Upper lobe of left lung (tissue), 6 donors: Measurements from ENCODE around the gene ZNF408. TPM values are rescaled to one million over a fixed set of nuclear protein-coding genes. Genes with fewer than 3 reads are reported as not detected.

Experiments
- ATAC-seq, 2 donors: fragments of 200-7000 bp; cut with Tn5 transposase; one replicate each; pipeline ENCODE4 v1.9.1; 2022; ENCODE audit warnings: mild to moderate bottlenecking in 2 of 2, moderate library complexity in 2 of 2; ENCODE audit not compliant: low FRiP score in 2 of 2
- DNase-seq, 2 donors: peaks; one replicate each; pipeline ENCODE4 v3.0.0-alpha.2; 2019 to 2020
- H3K27ac ChIP-seq, 4 donors: fragments of 200-600 bp; sonication (generic); one replicate each; pipeline ENCODE4 v1.5.1; 2016 to 2019
- H3K27me3 ChIP-seq, 4 donors: fragments of 200-600 bp; sonication (generic); one replicate each; pipeline ENCODE4 v1.5.1; 2017 to 2019
- H3K36me3 ChIP-seq, 4 donors: fragments of 200-600 bp; sonication (generic); one replicate each; pipeline ENCODE4 v1.5.1; 2016 to 2019
- H3K4me1 ChIP-seq, 4 donors: fragments of 200-600 bp; sonication (generic); one replicate each; pipeline ENCODE4 v1.5.1; 2018 to 2019
- H3K4me3 ChIP-seq, 4 donors: fragments of 200-600 bp; sonication (generic); one replicate each; pipeline ENCODE4 v1.5.1; 2017 to 2019; ENCODE audit warnings: mild to moderate bottlenecking in 2 of 4, moderate library complexity in 1 of 4
- H3K9me3 ChIP-seq, 4 donors: fragments of 200-600 bp; sonication (generic); one replicate each; pipeline ENCODE4 v1.5.1; 2018 to 2019
- EP300 ChIP-seq, 4 donors: sonication (generic); formaldehyde crosslinking; IDR thresholded peaks; one replicate each; pipeline ENCODE4 v1.5.1; 2017; ENCODE audit warnings: antibody characterized with exemption in 4 of 4, control low read depth in 2 of 4
- POLR2A ChIP-seq, 4 donors: fragments of 450-650 bp; IDR thresholded peaks; one replicate each; pipeline ENCODE4 v1.5.1; 2016 to 2017; ENCODE audit warnings: antibody characterized with exemption in 4 of 4, mild to moderate bottlenecking in 2 of 4
- POLR2AphosphoS5 ChIP-seq, 2 donors: sonication (generic); formaldehyde crosslinking; IDR thresholded peaks; one replicate each; pipeline ENCODE4 v1.5.1; 2017; ENCODE audit warnings: antibody characterized with exemption in 2 of 2
- WGBS, 2 donors: methylation state at CpG; one replicate each; pipeline ENCODE4 v1.1.5; 2017 to 2018; 5-methylcytosine and 5-hydroxymethylcytosine counted together
- total RNA-seq, 6 donors: library from RNA; depleted of rRNA in 4 of 6; stranded (reverse); fragments of >200 nt in 4 of 6; gene quantifications; one replicate each; pipeline versions ENCODE4 v1.1.0 to v1.2.1, GENCODE V29; 2016 to 2021
- TF ChIP-seq, protein P1 (sequence below), 6 experiments: fragments of 450-650 bp in 4 of 6; fragments of 200-600 bp in 2 of 6; sonication (generic) in 2 of 6; IDR thresholded peaks; one replicate each; pipeline ENCODE4 v1.5.1; 2016 to 2019; ENCODE audit warnings: antibody characterized with exemption in 6 of 6
- donor health status: DM: no; HTN: no; CAD: no; lungs with moderate emphysema.
- donor health status: DM: no; HTN: yes; CAD: no; lungs with severe emphysema.

ZNF408 gene
- total RNA-seq, 6 donors from 2014 or later: 5.3 to 17.2 (median 10.5) TPM

DNA sequence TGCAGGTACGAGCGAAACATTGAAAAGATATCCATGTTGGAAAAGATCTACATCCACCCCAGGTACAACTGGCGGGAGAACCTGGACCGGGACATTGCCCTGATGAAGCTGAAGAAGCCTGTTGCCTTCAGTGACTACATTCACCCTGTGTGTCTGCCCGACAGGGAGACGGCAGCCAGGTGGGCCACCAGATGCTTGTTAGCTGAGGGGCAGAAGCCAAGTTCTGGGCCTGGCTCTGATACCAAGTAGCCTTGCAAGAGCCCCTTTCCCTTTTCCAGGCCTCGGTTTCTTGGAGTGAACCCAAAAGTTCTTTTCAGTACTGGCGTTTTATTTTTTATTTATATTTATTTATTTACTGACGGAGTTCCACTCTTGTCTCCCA, 27.8 kb downstream of the ZNF408 start:
- TF ChIP-seq POLR2AphosphoS5 (IDR thresholded peaks at IDR 0.05): no peak
- no peak for TF ChIP-seq POLR2A (IDR thresholded peaks at IDR 0.05)
- TF ChIP-seq, protein P1, sequence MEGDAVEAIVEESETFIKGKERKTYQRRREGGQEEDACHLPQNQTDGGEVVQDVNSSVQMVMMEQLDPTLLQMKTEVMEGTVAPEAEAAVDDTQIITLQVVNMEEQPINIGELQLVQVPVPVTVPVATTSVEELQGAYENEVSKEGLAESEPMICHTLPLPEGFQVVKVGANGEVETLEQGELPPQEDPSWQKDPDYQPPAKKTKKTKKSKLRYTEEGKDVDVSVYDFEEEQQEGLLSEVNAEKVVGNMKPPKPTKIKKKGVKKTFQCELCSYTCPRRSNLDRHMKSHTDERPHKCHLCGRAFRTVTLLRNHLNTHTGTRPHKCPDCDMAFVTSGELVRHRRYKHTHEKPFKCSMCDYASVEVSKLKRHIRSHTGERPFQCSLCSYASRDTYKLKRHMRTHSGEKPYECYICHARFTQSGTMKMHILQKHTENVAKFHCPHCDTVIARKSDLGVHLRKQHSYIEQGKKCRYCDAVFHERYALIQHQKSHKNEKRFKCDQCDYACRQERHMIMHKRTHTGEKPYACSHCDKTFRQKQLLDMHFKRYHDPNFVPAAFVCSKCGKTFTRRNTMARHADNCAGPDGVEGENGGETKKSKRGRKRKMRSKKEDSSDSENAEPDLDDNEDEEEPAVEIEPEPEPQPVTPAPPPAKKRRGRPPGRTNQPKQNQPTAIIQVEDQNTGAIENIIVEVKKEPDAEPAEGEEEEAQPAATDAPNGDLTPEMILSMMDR (IDR thresholded peaks at IDR 0.05): no peak
- no peak for TF ChIP-seq EP300 (IDR thresholded peaks at IDR 0.05)
- no peak overlapping the region for H3K27ac ChIP-seq
- 82 to 90% methylated on average over 7 to 9 of the region's 9 CpGs for WGBS, 2 donors
- H3K4me1 ChIP-seq: no peaks in the 10 kb centered on the region
- H3K4me3 ChIP-seq: no peak overlapping the region
- no peaks in the 10 kb centered on the region for H3K36me3 ChIP-seq
- H3K27me3 ChIP-seq: no peaks in the 10 kb centered on the region
- no peak for ATAC-seq
- no peak for DNase-seq
- H3K9me3 ChIP-seq: no peaks in the 10 kb centered on the region

DNA sequence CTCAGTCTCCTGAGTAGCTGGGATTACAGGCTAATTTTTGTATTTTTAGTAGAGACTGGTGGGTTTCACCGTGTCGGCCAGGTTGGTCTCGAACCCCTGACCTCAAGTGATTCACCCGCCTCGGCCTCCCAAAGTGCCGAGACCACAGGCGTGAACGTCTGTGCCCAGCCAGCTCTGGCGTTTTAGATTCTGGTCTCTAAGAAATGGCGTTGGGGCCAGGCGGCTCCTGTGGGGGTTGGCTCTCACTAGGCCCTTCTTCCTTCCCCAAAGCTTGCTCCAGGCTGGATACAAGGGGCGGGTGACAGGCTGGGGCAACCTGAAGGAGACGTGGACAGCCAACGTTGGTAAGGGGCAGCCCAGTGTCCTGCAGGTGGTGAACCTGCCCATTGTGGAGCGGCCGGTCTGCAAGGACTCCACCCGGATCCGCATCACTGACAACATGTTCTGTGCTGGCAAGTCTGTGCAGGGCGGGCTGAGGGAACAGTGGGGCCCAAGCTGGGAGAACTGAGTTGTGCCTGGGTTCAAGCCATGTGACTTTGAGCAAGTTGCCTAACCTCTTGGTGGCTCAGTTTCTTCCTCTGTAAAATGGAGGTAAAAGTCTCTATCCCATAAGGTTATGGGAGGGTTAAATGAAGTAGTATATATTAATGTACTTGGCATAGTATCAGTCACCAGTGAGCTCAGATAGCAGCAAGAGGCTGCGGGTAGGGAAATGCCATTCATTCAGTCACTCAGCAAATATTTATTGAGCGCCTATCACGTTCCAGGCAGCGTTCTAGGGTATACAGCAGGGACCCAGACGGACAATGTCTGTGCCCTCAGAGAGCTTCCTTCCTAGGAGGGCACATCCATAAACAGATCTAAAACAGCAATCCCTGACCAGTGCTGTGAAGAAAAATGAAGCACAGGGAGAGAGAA, 28.5 kb downstream of the ZNF408 start:
- H3K27me3 ChIP-seq: no peaks in the 10 kb centered on the region
- TF ChIP-seq, protein P1 (IDR thresholded peaks at IDR 0.05): no peak
- TF ChIP-seq POLR2A (IDR thresholded peaks at IDR 0.05) (no peak), POLR2AphosphoS5 (IDR thresholded peaks at IDR 0.05) (no peak), EP300 (IDR thresholded peaks at IDR 0.05) (no peak)
- H3K27ac ChIP-seq: no peak overlapping the region
- no peak for ATAC-seq
- H3K36me3 ChIP-seq: no peaks in the 10 kb centered on the region
- 80 to 87% methylated on average over 24 of the region's 24 CpGs for WGBS, 2 donors
- DNase-seq: no peak
- no peaks in the 10 kb centered on the region for H3K9me3 ChIP-seq
- H3K4me1 ChIP-seq: no peaks in the 10 kb centered on the region
- H3K4me3 ChIP-seq: no peak overlapping the region

DNA sequence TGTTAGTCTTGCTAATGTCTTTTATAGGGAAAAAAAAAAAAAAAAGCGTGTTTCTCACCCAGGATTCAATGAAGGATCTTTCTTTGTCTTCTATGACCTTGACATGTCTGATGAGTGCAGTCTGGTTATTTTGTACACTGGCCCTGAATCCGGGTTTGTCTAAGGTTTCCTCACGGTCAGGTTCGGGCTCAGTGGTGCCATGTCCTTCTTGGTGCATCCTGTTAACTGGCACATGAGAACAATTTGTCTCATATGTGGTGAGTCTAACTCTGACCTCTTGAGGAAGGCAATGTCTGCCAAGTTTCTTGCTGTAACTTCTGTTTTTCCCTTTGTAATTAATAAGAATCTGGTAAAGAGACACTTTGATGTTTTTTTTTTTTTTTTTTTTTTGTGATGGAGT, 30.7 kb downstream of the ZNF408 start:
- Histone ChIP-seq H3K4me1 (no peaks in the 10 kb centered on the region), H3K36me3 (no peaks in the 10 kb centered on the region), H3K27ac (no peak overlapping the region), H3K9me3 (no peaks in the 10 kb centered on the region), H3K27me3 (no peaks in the 10 kb centered on the region), H3K4me3 (no peak overlapping the region)
- DNase-seq: peak in 1 of 2 donors; percentile 2
- no peak for TF ChIP-seq POLR2A (IDR thresholded peaks at IDR 0.05)
- ATAC-seq: no peak
- 87 to 90% methylated on average over 4 of the region's 4 CpGs for WGBS, 2 donors

DNA sequence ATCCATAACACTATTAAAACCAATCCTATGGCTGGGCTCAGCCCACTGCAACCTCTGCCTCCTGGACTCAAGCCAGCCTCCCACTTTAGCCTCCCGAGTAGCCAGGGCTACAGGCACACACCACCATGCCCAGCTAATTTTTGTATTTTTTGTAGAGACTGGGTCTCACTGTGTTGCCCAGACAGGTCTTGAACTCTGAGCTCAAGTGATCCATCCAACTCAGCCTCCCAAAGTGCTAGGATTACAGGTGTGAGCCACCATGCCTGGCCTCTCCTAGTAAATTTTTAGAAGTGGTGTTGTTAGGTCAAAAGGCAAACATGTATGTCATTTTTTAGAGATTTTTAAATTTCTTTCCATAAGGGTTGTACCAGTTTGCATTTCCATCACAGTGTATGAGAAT, 32.4 kb downstream of the ZNF408 start:
- no peak for ATAC-seq
- H3K27me3 ChIP-seq: no peaks in the 10 kb centered on the region
- no peak overlapping the region for H3K27ac ChIP-seq
- no peaks in the 10 kb centered on the region for H3K9me3 ChIP-seq
- WGBS, 2 donors: 86 to 93% methylated on average over 1 of the region's 1 CpG
- no peak for DNase-seq
- TF ChIP-seq, protein P1 (IDR thresholded peaks at IDR 0.05): no peak
- TF ChIP-seq POLR2A (IDR thresholded peaks at IDR 0.05): no peak
- TF ChIP-seq EP300 (IDR thresholded peaks at IDR 0.05): no peak
- no peak for TF ChIP-seq POLR2AphosphoS5 (IDR thresholded peaks at IDR 0.05)
- H3K4me1 ChIP-seq: no peaks in the 10 kb centered on the region
- H3K4me3 ChIP-seq: no peak overlapping the region
- H3K36me3 ChIP-seq: no peaks in the 10 kb centered on the region

DNA sequence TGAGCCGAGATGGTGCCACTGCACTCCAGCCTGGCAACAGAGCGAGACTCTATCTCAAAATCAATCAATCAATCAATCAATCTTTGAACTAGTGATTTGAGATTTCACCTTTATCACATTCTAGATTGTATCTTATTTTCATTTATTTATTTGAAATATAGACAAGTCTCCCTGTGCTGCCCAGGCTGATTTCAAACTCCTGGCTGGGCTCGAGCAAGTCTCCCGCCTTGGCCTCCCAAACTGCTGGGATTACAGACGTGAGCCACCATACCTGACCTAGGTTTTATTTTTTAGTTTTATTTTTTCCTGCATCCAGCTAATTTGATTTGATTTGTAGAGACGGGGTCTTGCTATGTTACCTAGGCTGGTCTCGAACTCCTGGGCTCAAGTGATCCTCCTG, 35.3 kb downstream of the ZNF408 start:
- no peak overlapping the region for H3K4me3 ChIP-seq
- WGBS, 2 donors: 93 to 94% methylated on average over 7 of the region's 7 CpGs
- DNase-seq (no peak), ATAC-seq (no peak)
- no peaks in the 10 kb centered on the region for H3K27me3 ChIP-seq
- no peak overlapping the region for H3K27ac ChIP-seq
- peaks cover 0 to 2% (median 0%) of the 10 kb centered on the region in 4 donors for H3K36me3 ChIP-seq
- H3K4me1 ChIP-seq: no peaks in the 10 kb centered on the region
- H3K9me3 ChIP-seq: no peaks in the 10 kb centered on the region
- TF ChIP-seq EP300 (IDR thresholded peaks at IDR 0.05) (no peak), POLR2AphosphoS5 (IDR thresholded peaks at IDR 0.05) (no peak), POLR2A (IDR thresholded peaks at IDR 0.05) (no peak)
- TF ChIP-seq, protein P1 (IDR thresholded peaks at IDR 0.05): no peak
